Liver (tissue), 3 donors: ENCODE measurements around the gene MYO7A.

Source experiments
- ATF3 ChIP-seq: IDR thresholded peaks from 2 replicates; pipeline ENCODE4 v1.6.1; 2016; ENCODE audit warnings: antibody characterized with exemption
- CTCF ChIP-seq: fragments of 150-350 bp; IDR thresholded peaks from 2 replicates; pipeline ENCODE4 v1.5.1; 2017; ENCODE audit warnings: improper control_type of control experiment, low read depth, low read length; ENCODE audit not compliant: missing input control
- EGR1 ChIP-seq, 2 donors: IDR thresholded peaks; 2 replicates each; pipeline ENCODE4 v1.6.1; 2016 to 2018; ENCODE audit warnings: antibody characterized with exemption in 2 of 2, low read depth in 2 of 2
- RAD21 ChIP-seq, 2 donors: IDR thresholded peaks; 2 replicates each; pipeline ENCODE4 v1.6.1; 2016; ENCODE audit warnings: antibody characterized with exemption in 2 of 2, mild to moderate bottlenecking in 2 of 2
- REST ChIP-seq: IDR thresholded peaks from 2 replicates; pipeline ENCODE4 v1.6.1; 2016; ENCODE audit warnings: antibody characterized with exemption, mild to moderate bottlenecking
- SP1 ChIP-seq: IDR thresholded peaks from 2 replicates; pipeline ENCODE4 v1.6.1; 2018; ENCODE audit warnings: antibody characterized with exemption, mild to moderate bottlenecking
- TAF1 ChIP-seq: conservative IDR thresholded peaks from 2 replicates; pipeline ENCODE4 v1.6.1; 2016; ENCODE audit warnings: antibody characterized with exemption, mild to moderate bottlenecking
- ZBTB33 ChIP-seq: IDR thresholded peaks from 2 replicates; pipeline ENCODE4 v1.6.1; 2016; ENCODE audit warnings: antibody characterized with exemption
- donor health status: healthy.
- donor health status: healthy.

- TF ChIP-seq CTCF: no peak
- TF ChIP-seq ZBTB33: no peak
- no peak for TF ChIP-seq REST
- TF ChIP-seq RAD21 (IDR thresholded peaks at IDR 0.05): no peak
- TF ChIP-seq EGR1 (IDR thresholded peaks at IDR 0.05; ENCODE audit: low read depth in 2 of 2): no peak
- no peak for TF ChIP-seq TAF1
- TF ChIP-seq SP1: no peak
- TF ChIP-seq ATF3: no peak
These were observed 1.2 kb upstream of the MYO7A start for GRCh38 chr11:77126861-77127234.
